PFSK-1 (cell line): Measurements from ENCODE around the gene MYO16.

Source experiments
- POLR2AphosphoS5 ChIP-seq: IDR thresholded peaks from 2 replicates; pipeline ENCODE4 v1.6.1; 2012; ENCODE audit warnings: low read depth, mild to moderate bottlenecking, control low read depth, low read length, moderate library complexity
- REST ChIP-seq, 2 experiments: IDR thresholded peaks; 2 replicates each; pipeline versions ENCODE4 v1.6.1 to v1.8.0; 2011 to 2012; ENCODE audit warnings: low read depth in 2 of 2, low read length in 2 of 2, control low read depth in 1 of 2, inconsistent platforms in 1 of 2, mild to moderate bottlenecking in 1 of 2, moderate library complexity in 1 of 2; ENCODE audit not compliant: insufficient read depth in 1 of 2

- TF ChIP-seq REST (IDR thresholded peaks at IDR 0.05; ENCODE audit: insufficient read depth in 1 of 2, low read depth in 2 of 2, low read length in 2 of 2) = no peak
- TF ChIP-seq POLR2AphosphoS5 = no peak
Measured at GRCh38 chr13:108833531-108833930, 204.1 kb downstream of the MYO16 start.
